Coronary artery (tissue), 2 donors: Measurements from ENCODE around the gene DDX49.
A peak's percentile ranks its signal among the peaks of the same experiment; 100 is the strongest.

Experiments used
- DNase-seq: peaks from one replicate; pipeline ENCODE4 v3.0.0-alpha.2; 2017; ENCODE audit warnings: low spot score
- H3K27ac ChIP-seq, 2 donors: fragments of 200-600 bp; sonication (generic); one replicate each; pipeline ENCODE4 v1.5.1; 2016 to 2019
- H3K4me3 ChIP-seq: fragments of 200-600 bp; sonication (generic); 2 replicates; pipeline ENCODE4 v1.5.1; 2016; ENCODE audit warnings: mild to moderate bottlenecking, moderate library complexity
- TF ChIP-seq, protein P1 (sequence below): fragments of 200-600 bp; sonication (generic); IDR thresholded peaks from one replicate; pipeline ENCODE4 v1.5.1; 2019; ENCODE audit warnings: antibody characterized with exemption

DDX49 gene

DNA sequence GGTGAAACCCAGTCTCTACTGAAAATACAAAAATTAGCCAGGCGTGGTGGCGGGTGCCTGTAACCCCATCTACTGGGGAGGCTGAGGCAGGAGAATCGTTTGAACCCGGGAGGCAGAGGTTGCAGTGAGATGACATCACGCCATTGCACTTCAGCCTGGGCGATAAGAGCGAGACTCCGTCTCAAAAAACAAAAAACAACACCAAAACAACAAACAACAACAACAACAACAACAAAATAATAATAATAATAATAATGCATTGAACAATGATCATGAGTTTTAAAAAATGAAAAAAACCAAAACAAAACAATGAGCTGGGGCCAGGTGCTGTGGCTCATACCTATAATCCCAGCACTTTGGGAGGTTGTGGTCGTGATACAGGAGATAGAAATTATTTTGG lies 44.6 kb downstream of the DDX49 start:
- no peak overlapping the region for H3K27ac ChIP-seq
- TF ChIP-seq, protein P1, sequence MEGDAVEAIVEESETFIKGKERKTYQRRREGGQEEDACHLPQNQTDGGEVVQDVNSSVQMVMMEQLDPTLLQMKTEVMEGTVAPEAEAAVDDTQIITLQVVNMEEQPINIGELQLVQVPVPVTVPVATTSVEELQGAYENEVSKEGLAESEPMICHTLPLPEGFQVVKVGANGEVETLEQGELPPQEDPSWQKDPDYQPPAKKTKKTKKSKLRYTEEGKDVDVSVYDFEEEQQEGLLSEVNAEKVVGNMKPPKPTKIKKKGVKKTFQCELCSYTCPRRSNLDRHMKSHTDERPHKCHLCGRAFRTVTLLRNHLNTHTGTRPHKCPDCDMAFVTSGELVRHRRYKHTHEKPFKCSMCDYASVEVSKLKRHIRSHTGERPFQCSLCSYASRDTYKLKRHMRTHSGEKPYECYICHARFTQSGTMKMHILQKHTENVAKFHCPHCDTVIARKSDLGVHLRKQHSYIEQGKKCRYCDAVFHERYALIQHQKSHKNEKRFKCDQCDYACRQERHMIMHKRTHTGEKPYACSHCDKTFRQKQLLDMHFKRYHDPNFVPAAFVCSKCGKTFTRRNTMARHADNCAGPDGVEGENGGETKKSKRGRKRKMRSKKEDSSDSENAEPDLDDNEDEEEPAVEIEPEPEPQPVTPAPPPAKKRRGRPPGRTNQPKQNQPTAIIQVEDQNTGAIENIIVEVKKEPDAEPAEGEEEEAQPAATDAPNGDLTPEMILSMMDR: no peak
- no peak for DNase-seq
- H3K4me3 ChIP-seq: no peak overlapping the region

DNA sequence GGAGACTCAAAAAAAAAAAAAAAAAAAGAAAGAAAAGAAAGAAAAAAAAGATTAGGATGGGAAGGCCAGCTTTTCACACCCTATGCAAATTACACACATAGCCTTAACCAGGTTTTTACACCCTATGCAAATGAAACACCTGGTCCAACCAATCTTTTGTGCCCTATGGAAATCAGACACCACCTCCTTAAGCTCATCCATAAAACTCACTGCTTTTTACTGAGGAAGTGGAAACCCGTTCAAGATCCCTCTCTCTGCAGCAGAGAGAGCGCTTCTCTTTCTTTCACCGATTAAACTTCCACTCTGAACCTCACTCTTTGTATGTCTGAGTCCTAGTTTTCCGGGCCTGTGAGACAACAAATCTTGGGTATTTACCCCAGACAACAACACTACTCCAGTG lies 46.8 kb downstream of the DDX49 start:
- peak overlapping the region; percentile 14 to 46 for H3K27ac ChIP-seq
- TF ChIP-seq, protein P1: no peak
- no peak overlapping the region for H3K4me3 ChIP-seq
- DNase-seq: no peak

DNA sequence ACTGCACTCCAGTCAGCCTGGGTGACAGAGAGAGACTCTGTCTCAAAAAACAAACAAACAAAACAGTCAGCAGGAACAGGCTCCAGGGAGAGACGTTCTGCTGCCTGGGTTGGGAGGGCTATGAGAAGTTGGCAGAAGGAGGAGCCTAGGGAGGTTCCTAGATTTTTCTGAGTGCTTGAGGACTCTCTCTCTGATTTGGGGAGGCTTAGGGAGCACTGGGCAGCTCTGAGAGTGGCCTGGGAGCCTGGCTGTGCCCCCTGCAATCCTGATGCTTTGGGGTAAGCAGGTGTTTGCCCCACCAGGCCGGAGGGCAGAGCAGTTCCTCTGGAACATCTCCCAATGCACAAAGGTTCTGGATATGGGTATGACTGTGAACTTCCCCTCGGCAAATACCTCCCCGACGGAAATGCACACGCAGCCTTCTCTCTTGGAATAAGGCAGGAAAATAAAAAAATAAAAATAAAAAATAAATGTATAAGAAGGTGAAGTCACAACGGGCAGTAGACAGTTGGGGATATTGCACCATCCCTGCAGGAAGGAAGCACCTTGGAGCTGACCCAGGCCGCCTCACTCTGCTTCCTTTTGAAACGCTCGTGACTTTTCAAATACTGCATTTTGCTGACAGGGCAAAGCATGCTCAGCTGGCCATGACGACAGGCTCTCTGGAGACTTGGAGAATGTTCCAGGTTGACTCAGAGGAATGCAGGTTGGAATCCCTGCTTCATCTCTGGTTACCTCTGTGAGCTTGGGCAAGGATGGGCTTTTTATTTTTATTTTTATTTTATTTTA lies 48.0 kb downstream of the DDX49 start:
- no peak overlapping the region for H3K4me3 ChIP-seq
- no peak for DNase-seq
- TF ChIP-seq, protein P1: no peak
- H3K27ac ChIP-seq: peak overlapping the region; percentile 68 to 74

DNA sequence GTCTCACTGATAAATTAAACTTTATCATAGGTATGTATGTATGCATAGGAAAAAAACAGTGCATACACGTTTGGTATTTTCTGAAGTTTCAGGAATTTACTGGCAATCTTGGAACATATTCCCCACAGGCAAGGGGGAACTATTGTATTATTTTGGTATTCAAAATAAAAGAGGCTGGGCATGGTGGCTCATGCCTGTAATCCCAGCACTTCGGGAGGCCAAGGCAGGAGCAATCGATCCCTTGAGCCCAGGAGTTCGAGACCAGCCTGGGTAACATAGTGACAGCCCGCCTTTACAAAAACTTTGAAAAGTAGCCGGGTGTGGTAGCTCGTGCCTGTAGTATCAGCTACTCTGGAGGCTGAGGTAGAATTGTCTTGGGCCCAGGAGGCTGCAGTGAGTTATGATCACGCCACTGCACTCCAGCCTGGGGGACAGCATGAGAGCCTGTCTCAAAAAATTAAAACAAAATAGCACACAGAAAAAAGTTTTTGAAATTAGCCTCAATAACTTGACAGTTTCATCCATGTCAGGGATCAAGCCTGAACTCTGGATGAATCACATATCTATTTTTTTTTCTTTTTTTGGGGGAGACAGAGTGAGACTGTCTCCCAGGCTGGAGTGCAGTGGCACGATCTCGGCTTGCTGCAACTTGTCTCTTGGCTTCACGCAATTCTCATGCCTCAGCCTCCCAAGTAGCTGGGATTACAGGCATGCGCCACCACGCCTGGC lies 50.6 kb downstream of the DDX49 start:
- Histone ChIP-seq H3K4me3 (no peak overlapping the region), H3K27ac (peak overlapping the region in 1 of 2 donors; percentile 58)
- no peak for DNase-seq
- TF ChIP-seq, protein P1: no peak

GRCh38 chr19:18972301-18972811 lies 52.8 kb downstream of the DDX49 start:
- TF ChIP-seq, protein P1: no peak
- H3K4me3 ChIP-seq: no peak overlapping the region
- DNase-seq: no peak
- peak overlapping the region in 1 of 2 donors; percentile 65 for H3K27ac ChIP-seq

- TF ChIP-seq, protein P1: no peak
Observed at GRCh38 chr19:18972851-18973250, 53.3 kb downstream of the DDX49 start.

More at GRCh38 chr19:18972851-18973250, 53.3 kb downstream of the DDX49 start:
- DNase-seq: no peak
- Histone ChIP-seq H3K27ac (peak overlapping the region in 1 of 2 donors; percentile 65), H3K4me3 (no peak overlapping the region)
